GDM1 (cell line): Measurements from ENCODE around the gene KCND1.

Source experiments
- DNase-seq: peaks from one replicate; lab custom pipeline; 2025; lab: John Stamatoyannopoulos, UW

Gene KCND1

GRCh38 chrX:48974574-48974973 lies 2.9 kb upstream of the KCND1 start:
- DNase-seq: no peak

DNA sequence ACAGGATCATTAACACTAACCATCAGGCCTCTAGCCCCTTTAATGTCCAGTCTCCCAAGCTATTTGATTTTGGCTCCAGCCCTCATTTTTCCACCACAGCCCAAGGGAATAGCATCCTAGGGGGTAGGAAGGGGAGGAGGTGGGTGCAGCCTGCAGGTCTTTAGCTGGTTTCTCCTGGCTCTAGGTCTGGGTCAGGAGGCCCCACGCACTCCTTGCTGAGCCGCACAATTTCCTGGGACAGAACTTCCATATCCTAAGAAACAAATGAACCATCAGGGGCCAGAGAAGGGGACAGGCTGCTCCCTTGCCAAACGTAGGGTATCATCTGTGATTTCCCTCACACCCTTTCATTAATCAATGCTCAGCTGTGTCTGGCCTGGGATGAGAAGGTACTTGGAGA lies 2.4 kb upstream of the KCND1 start:
- no peak for DNase-seq

GRCh38 chrX:48972220-48973164 lies 848 bp upstream of the KCND1 start:
- peak; percentile 21 for DNase-seq

- DNase-seq: no peak
Observed at GRCh38 chrX:48969471-48969870, 2.2 kb downstream of the KCND1 start.

DNA sequence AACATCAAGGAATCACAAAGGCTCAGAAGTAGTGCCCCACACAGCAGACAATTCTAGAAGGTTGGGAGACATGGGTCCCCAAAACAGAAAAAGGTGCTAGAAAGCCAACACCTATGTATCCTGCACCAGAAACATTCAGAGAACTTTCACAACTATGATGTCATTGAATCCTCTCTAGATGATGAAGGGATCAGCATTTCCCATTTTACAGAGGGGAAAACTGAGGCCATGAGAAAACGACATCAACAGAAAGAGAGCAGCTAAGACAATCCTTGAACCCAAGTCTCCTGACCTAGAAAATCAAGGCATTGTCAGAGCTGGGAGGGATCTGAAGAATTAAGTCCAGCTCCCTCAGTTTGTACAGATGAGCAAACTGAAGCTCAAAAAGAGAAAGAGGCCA lies 3.3 kb downstream of the KCND1 start:
- no peak for DNase-seq

DNA sequence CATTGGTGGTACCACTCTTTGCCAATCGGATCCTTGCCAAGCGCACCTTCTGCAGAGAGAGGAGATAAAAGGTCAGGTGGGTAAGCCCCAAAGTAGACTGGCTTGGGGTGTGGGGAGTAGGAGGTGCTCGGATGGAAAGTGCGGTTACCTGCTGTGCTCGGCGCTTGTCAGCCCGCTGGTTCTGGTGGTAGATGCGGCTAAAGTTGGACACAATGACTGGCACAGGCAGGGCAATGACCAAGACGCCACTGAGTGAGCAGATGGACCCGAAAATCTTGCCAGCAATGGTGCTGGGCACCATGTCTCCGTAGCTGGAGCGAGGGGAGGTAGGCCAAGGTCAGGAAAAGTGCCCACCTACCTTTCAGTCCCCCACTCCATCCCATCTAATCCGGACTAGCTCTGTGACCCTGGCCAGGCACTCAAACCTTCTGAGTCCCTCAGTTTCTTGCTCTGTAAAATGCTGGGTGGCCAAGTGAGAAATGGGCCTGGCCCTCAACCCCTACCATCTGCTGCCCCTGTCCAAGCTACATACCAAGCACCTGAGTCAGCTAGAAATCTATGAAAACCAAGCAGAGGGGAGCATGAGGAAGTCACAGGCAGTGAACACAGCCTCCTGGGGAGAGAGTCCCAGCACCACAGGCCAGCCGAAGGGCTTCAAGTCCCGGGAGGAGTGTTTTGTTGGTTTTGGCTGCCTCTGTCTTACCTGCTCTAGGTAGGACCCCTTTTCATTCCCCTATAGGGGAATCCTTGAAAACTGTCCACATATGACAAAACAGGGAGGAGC lies 4.7 kb downstream of the KCND1 start:
- DNase-seq: no peak

GRCh38 chrX:48965959-48966358 lies 5.7 kb downstream of the KCND1 start:
- DNase-seq: no peak

GRCh38 chrX:48961585-48962091 lies 10.0 kb downstream of the KCND1 start:
- no peak for DNase-seq

DNA sequence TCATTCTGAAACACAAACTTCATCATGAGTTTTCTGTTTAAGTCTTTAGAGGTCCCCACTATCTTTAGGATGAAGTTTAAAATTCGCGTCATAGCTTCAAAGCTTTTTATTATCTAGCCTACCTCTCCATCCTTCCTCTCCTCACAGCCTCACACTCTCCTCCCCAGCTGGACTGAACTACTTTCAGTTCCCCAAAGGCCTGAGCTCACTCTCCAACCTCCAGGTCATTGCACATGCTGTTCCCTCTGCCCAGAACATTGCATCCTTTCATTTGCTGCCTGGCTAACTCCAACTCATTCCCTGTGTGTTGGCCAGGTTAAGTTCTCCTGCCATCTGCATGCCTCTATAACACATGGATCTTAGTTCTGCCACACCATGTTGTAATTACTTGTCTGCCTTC lies 11.4 kb downstream of the KCND1 start:
- no peak for DNase-seq

DNA sequence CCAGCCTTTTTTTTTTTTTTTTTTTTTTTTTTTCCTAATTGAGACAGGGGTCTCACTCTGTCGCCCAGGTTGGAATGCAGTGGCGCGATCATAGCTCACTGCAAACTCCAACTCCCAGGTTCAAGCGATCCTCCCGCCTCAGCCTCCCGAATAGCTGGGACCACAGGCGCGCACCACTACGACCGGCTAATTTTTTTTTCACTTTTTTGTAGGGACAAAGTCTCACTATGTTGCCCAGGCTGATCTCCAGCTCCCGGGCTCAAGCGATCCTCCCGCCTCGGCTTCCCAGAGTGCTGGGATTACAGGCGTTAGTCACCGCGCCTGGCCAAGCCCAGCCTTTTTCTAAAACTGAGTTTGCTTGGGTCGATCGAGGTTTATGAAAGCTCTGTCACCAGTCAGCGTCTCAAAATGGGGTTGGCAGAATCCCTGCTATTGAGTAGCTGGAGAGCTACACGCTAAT lies 13.0 kb downstream of the KCND1 start:
- DNase-seq: no peak

- peak; percentile 92 for DNase-seq
Observed at GRCh38 chrX:48957827-48958634, 13.6 kb downstream of the KCND1 start.

GRCh38 chrX:48957477-48957826 lies 14.2 kb downstream of the KCND1 start, which contains the start of gene OTUD5:
Gene OTUD5 (minus strand): TSS chrX:48957607. CDS start chrX:48957570, 37 bp downstream.
- no peak for DNase-seq

DNA sequence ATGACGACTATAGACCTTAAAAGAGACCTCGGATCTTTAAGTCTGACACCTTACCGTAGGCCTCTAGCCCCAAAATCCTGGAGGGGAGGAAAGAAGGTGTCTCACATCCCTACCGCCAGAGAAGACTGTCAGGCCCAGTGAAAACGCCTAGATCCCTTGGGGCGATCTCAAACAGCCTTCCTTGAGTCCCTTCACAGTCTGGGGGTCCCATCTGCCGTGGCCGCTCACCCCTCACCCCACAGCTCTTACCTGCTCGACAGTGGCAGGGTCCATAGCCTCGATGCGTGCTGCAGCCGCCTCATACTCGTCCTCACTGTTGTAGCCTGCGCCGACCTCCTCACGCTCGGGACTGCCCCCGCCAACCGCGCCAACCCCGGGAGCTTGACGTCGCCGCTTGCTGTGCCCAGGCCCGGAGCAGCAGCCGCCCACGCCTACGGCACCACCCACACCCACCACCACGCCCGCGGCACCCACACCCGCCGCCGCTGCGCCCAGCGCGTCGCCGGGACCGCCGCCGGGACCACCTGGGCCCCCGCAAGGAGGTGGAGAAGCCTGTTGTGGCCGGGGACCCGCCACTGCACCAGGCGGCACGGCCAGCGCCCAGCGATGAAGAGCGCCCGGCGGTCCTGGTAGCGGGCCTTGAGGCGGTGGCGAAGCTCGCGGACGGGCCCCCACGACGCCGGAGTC lies 14.8 kb downstream of the KCND1 start:
- DNase-seq: no peak

GRCh38 chrX:48948589-48948988 lies 23.1 kb downstream of the KCND1 start:
- DNase-seq: no peak

DNA sequence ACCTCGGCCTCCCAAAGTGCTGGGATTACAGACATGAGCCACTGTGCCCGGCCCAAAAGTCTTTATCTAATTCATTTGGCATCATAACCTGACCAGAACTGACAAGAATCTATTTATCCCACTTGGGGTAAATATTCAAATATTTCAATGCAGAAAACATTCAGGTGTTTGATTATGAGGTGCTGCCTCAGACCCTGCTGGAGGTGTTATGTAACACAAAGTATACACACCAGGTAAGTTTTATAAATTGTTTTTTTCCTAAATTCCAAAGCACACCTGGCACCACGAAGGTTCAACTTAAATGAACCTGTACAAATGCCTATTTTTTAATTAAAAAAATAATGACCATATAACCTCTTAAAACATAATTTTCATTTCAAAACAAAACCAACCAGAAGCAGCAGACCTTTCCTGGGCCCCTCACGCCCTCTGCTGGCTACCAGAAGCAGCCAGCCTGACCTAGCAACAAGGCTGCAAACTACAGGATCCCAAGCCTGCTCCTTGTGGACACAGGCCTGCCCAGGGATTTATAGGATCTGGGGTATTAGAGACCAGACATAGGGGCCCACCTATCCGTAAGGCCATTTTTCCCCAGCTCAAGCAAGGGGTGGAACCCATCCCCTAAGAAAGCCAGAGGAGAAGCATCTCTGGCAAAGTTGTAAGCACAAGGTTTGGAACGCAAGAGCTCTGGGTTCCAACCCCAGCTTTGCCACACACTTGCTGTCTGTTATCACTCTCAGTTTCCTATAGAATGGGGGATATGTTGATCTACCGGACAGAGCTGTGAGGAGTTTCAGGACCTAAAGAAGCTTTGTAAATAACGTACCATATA lies 25.9 kb downstream of the KCND1 start:
- DNase-seq: no peak

- no peak for DNase-seq
Observed at GRCh38 chrX:48942895-48943294, 28.7 kb downstream of the KCND1 start.

DNA sequence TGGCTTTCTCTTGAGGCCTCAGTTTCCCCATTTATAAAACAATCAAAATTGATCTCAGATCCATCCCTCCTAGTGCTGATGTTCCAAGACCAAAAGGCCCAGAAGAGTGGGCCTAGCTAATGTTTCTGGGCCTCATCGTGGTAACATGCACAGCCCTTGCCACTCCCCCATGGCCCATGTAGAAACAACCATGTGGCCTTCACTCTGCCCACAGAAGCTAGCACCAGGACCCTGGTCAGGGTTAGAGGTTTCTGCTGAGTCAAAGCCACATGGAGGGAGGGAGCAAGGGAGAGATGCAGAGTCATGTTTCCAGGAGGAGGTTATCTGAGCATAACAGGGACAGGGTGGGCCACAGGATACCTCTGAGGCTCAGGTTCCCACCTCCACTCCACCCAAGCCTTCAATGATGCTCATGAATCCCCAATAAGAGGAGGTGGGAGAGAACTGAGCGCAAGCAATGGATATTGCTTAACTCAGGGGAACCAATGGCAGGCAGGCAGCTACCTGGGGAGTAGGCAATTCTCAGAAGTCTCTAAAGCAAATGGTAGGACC lies 31.2 kb downstream of the KCND1 start:
- no peak for DNase-seq

- DNase-seq: no peak
Observed at GRCh38 chrX:48939524-48940228, 32.0 kb downstream of the KCND1 start.

DNA sequence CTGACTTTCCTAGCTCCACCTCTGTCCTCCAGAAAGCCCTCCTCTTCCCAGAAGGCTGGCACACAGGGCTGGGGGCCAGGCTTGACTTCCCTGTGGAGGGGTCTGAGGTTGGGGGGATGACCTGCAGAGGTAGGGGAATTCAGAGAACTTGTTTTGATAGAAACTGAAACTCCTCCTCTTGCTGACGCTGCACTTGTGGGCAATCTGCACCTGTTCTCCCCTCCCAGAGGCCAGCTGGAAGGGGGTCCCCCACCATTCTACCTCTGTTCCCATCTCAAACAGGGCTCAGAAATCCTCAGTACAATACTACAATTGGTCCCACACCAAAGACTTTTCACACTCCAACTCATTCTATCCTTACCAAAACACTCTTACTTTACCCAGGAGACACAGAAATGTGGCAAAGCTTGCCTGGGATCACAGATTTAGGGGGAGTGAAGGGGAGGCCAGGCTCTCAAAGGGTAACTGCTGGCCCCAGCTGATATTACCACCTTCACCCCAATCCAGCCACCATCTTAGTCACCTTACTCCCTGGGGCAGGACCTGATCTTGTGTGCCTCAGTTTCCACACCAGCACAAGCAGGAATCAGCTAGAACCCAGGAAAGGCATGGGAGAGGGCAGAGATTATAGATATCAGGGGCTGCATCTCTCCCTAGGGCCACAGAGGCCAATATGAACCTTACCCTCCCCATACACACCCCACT lies 32.8 kb downstream of the KCND1 start:
- DNase-seq: no peak
